ENCODE measurements around the gene CSTPP1. TPM values are rescaled to one million over a fixed set of nuclear protein-coding genes. Genes with fewer than 3 reads are reported as not detected.

CSTPP1 gene
- total and polyA plus RNA-seq, 2 of the 4 experiments (the other 2 are of a cell fraction) = 22.0 to 35.7 TPM

DNA sequence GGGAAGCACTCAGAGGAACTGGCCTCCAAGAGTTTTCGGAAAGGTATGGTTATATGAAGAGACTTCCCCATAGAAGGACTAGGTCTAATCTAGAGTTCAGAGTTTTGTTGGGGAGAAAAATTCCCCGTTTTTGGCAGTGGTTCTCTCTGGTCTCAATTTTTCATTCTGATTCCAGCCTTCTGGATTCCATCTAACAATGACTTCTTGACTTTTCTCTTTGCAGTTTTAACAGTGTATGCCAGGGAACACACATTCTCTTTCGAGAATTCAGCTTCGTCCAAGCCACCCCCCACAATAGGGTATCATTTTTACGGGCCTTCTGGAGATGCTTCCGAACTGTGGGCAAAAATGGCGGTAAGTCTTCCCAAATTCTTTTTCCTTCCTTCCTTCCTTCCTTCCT, 115.6 kb downstream of the CSTPP1 start:
- Histone ChIP-seq H3K23ac (ENCODE audit: low read depth, low read length) (no peak overlapping the region), H3K4me2 (ENCODE audit: low read depth, low read length) (no peak overlapping the region), H4K20me1 (ENCODE audit: insufficient read depth, low read length) (no peaks in the 10 kb centered on the region), H2AK9ac (replicated peaks; ENCODE audit: low read depth, low read length, poor library complexity) (no peak overlapping the region), H3K4me1 (ENCODE audit: control insufficient read depth, insufficient read depth, low read length) (peaks cover 8% of the 10 kb centered on the region), H2BK120ac (ENCODE audit: low read depth, low read length) (no peak overlapping the region), H4K8ac (ENCODE audit: low read depth in 2 of 2, low read length in 2 of 2) (no peak overlapping the region), H3K9me3 (ENCODE audit: control insufficient read depth, insufficient read depth, low read length) (no peaks in the 10 kb centered on the region), H4K91ac (ENCODE audit: insufficient read depth, low read depth, low read length) (no peak overlapping the region), H2BK5ac (ENCODE audit: low read depth, low read length, poor library complexity, severe bottlenecking) (no peak overlapping the region), H2AK5ac (ENCODE audit: low read depth, low read length) (no peak overlapping the region), H3K4me3 (ENCODE audit: insufficient read depth, low read depth, low read length) (no peak overlapping the region), H3K56ac (ENCODE audit: extremely low read depth, insufficient read depth, low read length) (no peak overlapping the region), H3K27me3 (ENCODE audit: control insufficient read depth, insufficient read depth, low read length) (no peaks in the 10 kb centered on the region), H3K9me1 (ENCODE audit: insufficient read depth, low read length) (no peaks in the 10 kb centered on the region), H3K27ac (ENCODE audit: insufficient read depth, low read length) (no peak overlapping the region), H3K18ac (ENCODE audit: low read depth, low read length) (no peak overlapping the region), H2AFZ (replicated peaks; ENCODE audit: low read length, poor library complexity) (no peak overlapping the region), H4K5ac (ENCODE audit: low read depth, low read length) (no peak overlapping the region), H3K79me1 (ENCODE audit: low read depth in 1 of 2, low read length in 2 of 2) (no peaks in the 10 kb centered on the region), H2BK20ac (ENCODE audit: low read depth, low read length) (no peak overlapping the region), H3K14ac (replicated peaks; ENCODE audit: low read depth, low read length) (no peak overlapping the region), H3K9ac (ENCODE audit: low read depth, low read length) (no peak overlapping the region), H2BK15ac (ENCODE audit: low read depth, low read length) (no peak overlapping the region), H3K36me3 (ENCODE audit: control insufficient read depth, insufficient read depth, low read length) (no peaks in the 10 kb centered on the region), H3K4ac (ENCODE audit: low read depth, low read length) (no peak overlapping the region)
- intact Hi-C loops (cut with micrococcal nuclease) = no loop called here
- DNase-seq = no peak
- ChIA-PET CTCF (no interaction called here), POLR2A (ENCODE audit: unreplicated experiment) (no interaction called here)
- no peak for ATAC-seq (ENCODE audit: low read depth)
- TF ChIP-seq MAFK (IDR thresholded peaks at IDR 0.05; ENCODE audit: low read depth, low read length) = no peak
- TF ChIP-seq, protein P1, sequence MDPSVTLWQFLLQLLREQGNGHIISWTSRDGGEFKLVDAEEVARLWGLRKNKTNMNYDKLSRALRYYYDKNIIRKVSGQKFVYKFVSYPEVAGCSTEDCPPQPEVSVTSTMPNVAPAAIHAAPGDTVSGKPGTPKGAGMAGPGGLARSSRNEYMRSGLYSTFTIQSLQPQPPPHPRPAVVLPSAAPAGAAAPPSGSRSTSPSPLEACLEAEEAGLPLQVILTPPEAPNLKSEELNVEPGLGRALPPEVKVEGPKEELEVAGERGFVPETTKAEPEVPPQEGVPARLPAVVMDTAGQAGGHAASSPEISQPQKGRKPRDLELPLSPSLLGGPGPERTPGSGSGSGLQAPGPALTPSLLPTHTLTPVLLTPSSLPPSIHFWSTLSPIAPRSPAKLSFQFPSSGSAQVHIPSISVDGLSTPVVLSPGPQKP (IDR thresholded peaks at IDR 0.05; ENCODE audit: borderline replicate concordance, low read depth, low read length) = no peak
- TF ChIP-seq, protein P2, sequence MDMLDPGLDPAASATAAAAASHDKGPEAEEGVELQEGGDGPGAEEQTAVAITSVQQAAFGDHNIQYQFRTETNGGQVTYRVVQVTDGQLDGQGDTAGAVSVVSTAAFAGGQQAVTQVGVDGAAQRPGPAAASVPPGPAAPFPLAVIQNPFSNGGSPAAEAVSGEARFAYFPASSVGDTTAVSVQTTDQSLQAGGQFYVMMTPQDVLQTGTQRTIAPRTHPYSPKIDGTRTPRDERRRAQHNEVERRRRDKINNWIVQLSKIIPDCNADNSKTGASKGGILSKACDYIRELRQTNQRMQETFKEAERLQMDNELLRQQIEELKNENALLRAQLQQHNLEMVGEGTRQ (IDR thresholded peaks at IDR 0.05; ENCODE audit: low read depth, low read length) = no peak
- TF ChIP-seq CEBPB (IDR thresholded peaks at IDR 0.05; ENCODE audit: low read depth, low read length) = no peak
- TF ChIP-seq POLR2A (IDR thresholded peaks at IDR 0.05; ENCODE audit: low read depth, low read length) = no peak
- TF ChIP-seq MAZ (IDR thresholded peaks at IDR 0.05; ENCODE audit: borderline replicate concordance, low read depth, low read length) = no peak
- no peak for TF ChIP-seq FOS (IDR thresholded peaks at IDR 0.05; ENCODE audit: low read depth, low read length)
- no peak for TF ChIP-seq RFX5 (IDR thresholded peaks at IDR 0.05; ENCODE audit: low read depth, low read length)
- TF ChIP-seq CHD1 (IDR thresholded peaks at IDR 0.05; ENCODE audit: low read depth, low read length) = no peak
- no peak for TF ChIP-seq MXI1 (IDR thresholded peaks at IDR 0.05; ENCODE audit: borderline replicate concordance, low read depth, low read length)
- TF ChIP-seq BHLHE40 (IDR thresholded peaks at IDR 0.05; ENCODE audit: low read depth, low read length) = no peak
- WGBS, 2 experiments (ENCODE audit: extremely low coverage in 2 of 2, insufficient read length in 1 of 2) = 100% methylated on average over 4 of the region's 7 CpGs; no CpG with 5 or more reads in 1 of the 2 experiments
- dilution Hi-C loops (cut with HindIII; ENCODE audit: low sequenced_read_pairs, unreplicated experiment) = no loop called here
- BruUV-seq (replicated peaks) = no TSS peak
- in situ Hi-C loops (cut with MboI; ENCODE audit: low sequenced_read_pairs) = no loop called here
